Transverse colon (tissue), 4 donors: ENCODE data around the gene OSBPL3. TPM values are rescaled to one million over a fixed set of nuclear protein-coding genes. Genes with fewer than 3 reads are reported as not detected.

Source experiments
- DNase-seq: peaks from one replicate; pipeline ENCODE4 v3.0.0-alpha.2; 2019
- H3K27ac ChIP-seq, 4 donors: fragments of 200-600 bp; sonication (generic); 2 replicates each; pipeline ENCODE4 v1.5.1; 2016 to 2018; ENCODE audit warnings: inconsistent platforms in 4 of 4
- H3K27me3 ChIP-seq: fragments of 200-600 bp; sonication (generic); 2 replicates; pipeline ENCODE4 v1.5.1; 2017; ENCODE audit warnings: inconsistent platforms
- H3K36me3 ChIP-seq, 4 donors: fragments of 200-600 bp; sonication (generic); 2 replicates each; pipeline ENCODE4 v1.5.1; 2017 to 2019; ENCODE audit warnings: inconsistent platforms in 4 of 4
- H3K4me1 ChIP-seq, 4 donors: fragments of 200-600 bp; sonication (generic); 2 replicates each; pipeline ENCODE4 v1.5.1; 2017 to 2020; ENCODE audit warnings: inconsistent platforms in 4 of 4
- H3K4me3 ChIP-seq, 4 donors: fragments of 200-600 bp; sonication (generic); 1 replicate in 1 of 4; 2 replicates in 3 of 4; pipeline versions ENCODE4 v1.5.1 to v1.6.1; 2017 to 2019; ENCODE audit warnings: inconsistent platforms in 4 of 4
- H3K9me3 ChIP-seq, 2 donors: fragments of 200-600 bp; sonication (generic); 2 replicates each; pipeline ENCODE4 v1.5.1; 2017 to 2019; ENCODE audit warnings: inconsistent platforms in 2 of 2
- EP300 ChIP-seq: sonication (generic); formaldehyde crosslinking; IDR thresholded peaks from one replicate; pipeline ENCODE4 v1.6.1; 2017; ENCODE audit warnings: antibody characterized with exemption, low read depth
- POLR2A ChIP-seq: fragments of 450-650 bp; IDR thresholded peaks from one replicate; pipeline ENCODE4 v1.6.1; 2016; ENCODE audit warnings: antibody characterized with exemption, mild to moderate bottlenecking, moderate library complexity
- POLR2AphosphoS5 ChIP-seq, 3 donors: sonication (generic); formaldehyde crosslinking; IDR thresholded peaks; one replicate each; pipeline ENCODE4 v1.6.1; 2016; ENCODE audit warnings: antibody characterized with exemption in 3 of 3
- WGBS, 2 donors: methylation state at CpG; one replicate each; pipeline ENCODE4 v1.1.5; 2018; ENCODE audit warnings: low coverage in 1 of 2; 5-methylcytosine and 5-hydroxymethylcytosine counted together
- in situ Hi-C, 4 donors: fragments of 200-750 bp; cut with MboI; loops; one replicate each; pipeline versions ENCODE4 v1.15.0 to v1.15.1; 2017; ENCODE audit warnings: low sequenced_read_pairs in 3 of 4, low pct_ligation_motif_present in 1 of 4, low pct_unique_long_range_greater_than_20kb in 1 of 4
- intact Hi-C: fragments of 100-400 bp; cut with DNase I; formaldehyde crosslinking; loops from one replicate; pipeline ENCODE4 v1.15.1; 2023; ENCODE audit warnings: low total_unique reads
- total RNA-seq, 4 donors: library from RNA; depleted of rRNA; stranded (reverse); fragments of >200 nt; gene quantifications; one replicate each; pipeline ENCODE4 v1.1.0, GENCODE V29; 2016
- TF ChIP-seq, protein P1 (sequence below), 5 experiments: fragments of 200-600 bp in 3 of 5; fragments of 450-650 bp in 2 of 5; sonication (generic) in 3 of 5; IDR thresholded peaks; 1 replicate in 2 of 5; 2 replicates in 3 of 5; pipeline ENCODE4 v1.5.1; 2016 to 2017; ENCODE audit warnings: antibody characterized with exemption in 5 of 5, inconsistent platforms in 3 of 5, mild to moderate bottlenecking in 2 of 5, moderate library complexity in 1 of 5

The OSBPL3 gene
- total RNA-seq, 4 donors from 2014 or later, result 6.7 to 20.6 (median 8.0) TPM

DNA sequence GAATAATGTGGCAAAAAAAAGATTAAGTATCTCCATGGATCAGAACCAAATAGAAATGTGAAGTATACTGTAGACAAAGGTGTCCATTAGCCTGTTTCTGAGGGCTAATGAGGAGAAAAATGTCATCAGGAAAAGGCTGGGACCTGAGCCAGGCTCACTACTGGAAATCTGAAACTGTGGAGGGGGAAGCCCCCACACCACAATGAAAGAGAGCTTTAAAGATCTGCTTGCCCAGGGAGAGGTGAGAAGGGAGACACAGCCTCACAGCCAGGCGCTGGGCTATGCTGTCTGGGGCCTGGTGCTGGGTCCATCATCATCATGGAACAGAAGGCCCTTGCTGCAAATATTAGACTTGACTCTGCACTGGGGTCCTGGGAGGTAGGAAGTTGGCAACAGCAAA is 90.4 kb downstream of the OSBPL3 start:
- no peaks in the 10 kb centered on the region for H3K4me1 ChIP-seq
- DNase-seq, result no peak
- 86% methylated on average over 1 of the region's 1 CpG; no CpG with 5 or more reads in 1 of the 2 donors for WGBS, 2 donors
- H3K4me3 ChIP-seq, result no peak overlapping the region
- H3K9me3 ChIP-seq, result no peaks in the 10 kb centered on the region
- no peak overlapping the region for H3K27ac ChIP-seq
- no peaks in the 10 kb centered on the region for H3K36me3 ChIP-seq
- H3K27me3 ChIP-seq, result no peaks in the 10 kb centered on the region
- TF ChIP-seq POLR2AphosphoS5 (IDR thresholded peaks at IDR 0.05), result no peak
- TF ChIP-seq POLR2A, result no peak
- TF ChIP-seq, protein P1, sequence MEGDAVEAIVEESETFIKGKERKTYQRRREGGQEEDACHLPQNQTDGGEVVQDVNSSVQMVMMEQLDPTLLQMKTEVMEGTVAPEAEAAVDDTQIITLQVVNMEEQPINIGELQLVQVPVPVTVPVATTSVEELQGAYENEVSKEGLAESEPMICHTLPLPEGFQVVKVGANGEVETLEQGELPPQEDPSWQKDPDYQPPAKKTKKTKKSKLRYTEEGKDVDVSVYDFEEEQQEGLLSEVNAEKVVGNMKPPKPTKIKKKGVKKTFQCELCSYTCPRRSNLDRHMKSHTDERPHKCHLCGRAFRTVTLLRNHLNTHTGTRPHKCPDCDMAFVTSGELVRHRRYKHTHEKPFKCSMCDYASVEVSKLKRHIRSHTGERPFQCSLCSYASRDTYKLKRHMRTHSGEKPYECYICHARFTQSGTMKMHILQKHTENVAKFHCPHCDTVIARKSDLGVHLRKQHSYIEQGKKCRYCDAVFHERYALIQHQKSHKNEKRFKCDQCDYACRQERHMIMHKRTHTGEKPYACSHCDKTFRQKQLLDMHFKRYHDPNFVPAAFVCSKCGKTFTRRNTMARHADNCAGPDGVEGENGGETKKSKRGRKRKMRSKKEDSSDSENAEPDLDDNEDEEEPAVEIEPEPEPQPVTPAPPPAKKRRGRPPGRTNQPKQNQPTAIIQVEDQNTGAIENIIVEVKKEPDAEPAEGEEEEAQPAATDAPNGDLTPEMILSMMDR (IDR thresholded peaks at IDR 0.05), result no peak
- no peak for TF ChIP-seq EP300
- in situ Hi-C loops, result no loop called here
- intact Hi-C loops, result no loop called here

DNA sequence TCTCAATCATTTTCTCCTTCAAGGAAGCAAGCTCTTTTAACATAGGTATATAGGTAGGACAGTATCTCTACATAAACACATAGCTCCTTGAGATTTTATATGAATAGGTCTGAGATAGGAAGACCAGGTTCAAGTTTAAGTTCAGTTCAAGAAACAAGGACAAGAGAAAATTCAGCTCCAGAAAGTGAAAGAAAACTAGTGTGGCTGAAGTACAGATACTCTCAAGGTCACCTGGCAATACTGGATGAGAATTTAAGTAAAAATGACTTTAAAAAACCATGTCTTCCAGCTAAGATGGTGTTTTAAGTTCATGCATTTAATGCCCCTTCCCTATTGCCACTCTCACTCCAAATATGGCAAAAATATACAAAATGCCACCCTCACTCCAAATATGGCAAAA is 91.3 kb downstream of the OSBPL3 start:
- in situ Hi-C loops (no loop called here), intact Hi-C loops (no loop called here)
- no peak for TF ChIP-seq POLR2A
- TF ChIP-seq EP300, result no peak
- TF ChIP-seq, protein P1 (IDR thresholded peaks at IDR 0.05), result no peak
- TF ChIP-seq POLR2AphosphoS5 (IDR thresholded peaks at IDR 0.05), result no peak
- H3K36me3 ChIP-seq, result no peaks in the 10 kb centered on the region
- H3K27ac ChIP-seq, result no peak overlapping the region
- no peak overlapping the region for H3K4me3 ChIP-seq
- DNase-seq, result no peak
- H3K9me3 ChIP-seq, result no peaks in the 10 kb centered on the region
- H3K27me3 ChIP-seq, result no peaks in the 10 kb centered on the region
- no peaks in the 10 kb centered on the region for H3K4me1 ChIP-seq

DNA sequence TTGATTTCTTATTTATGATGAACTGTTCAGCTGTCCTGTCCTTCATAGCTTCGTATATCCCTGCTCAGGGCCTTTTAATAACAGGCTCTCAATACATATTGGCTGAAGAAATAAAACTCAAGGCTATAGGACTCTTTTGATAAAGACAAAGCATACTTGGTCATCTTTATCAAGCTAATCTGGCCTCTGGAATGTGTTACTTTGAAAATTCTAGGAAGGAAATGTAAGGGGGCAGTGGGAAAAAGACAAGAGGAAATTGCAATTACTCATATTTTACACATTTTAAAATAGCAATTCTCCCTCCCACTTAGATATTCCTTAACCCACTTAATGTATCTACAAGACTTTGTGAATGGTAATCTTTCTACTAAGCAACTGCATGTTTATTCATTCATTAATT is 94.3 kb downstream of the OSBPL3 start:
- no peak for TF ChIP-seq POLR2AphosphoS5 (IDR thresholded peaks at IDR 0.05)
- TF ChIP-seq EP300, result no peak
- no peak for TF ChIP-seq POLR2A
- TF ChIP-seq, protein P1 (IDR thresholded peaks at IDR 0.05), result no peak
- intact Hi-C loops, result no loop called here
- Histone ChIP-seq H3K27me3 (no peaks in the 10 kb centered on the region), H3K4me3 (no peak overlapping the region), H3K9me3 (no peaks in the 10 kb centered on the region), H3K27ac (no peak overlapping the region), H3K4me1 (peaks cover 0 to 5% (median 2%) of the 10 kb centered on the region in 4 donors), H3K36me3 (no peaks in the 10 kb centered on the region)
- in situ Hi-C loops, result no loop called here
- WGBS, 2 donors, result 95 to 100% methylated on average over 1 of the region's 1 CpG
- DNase-seq, result no peak

DNA sequence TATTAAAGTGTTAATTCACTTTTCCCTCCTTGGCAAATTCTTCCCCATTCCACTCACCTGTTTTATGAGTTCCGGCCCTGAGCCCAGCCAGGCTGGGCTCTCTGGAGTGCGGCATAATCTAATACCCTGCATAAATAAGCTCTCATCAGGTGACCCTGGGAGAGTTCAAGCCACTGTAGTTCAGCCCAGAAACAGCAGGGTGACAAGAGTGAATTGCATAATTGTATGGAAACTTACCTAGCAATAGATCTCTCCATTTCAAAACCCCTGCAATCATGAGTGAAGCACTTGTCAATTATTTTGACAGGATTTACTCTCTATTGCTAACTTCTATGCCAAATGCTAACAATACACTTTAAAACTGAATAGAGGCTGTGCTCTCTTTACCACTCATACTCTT is 94.7 kb downstream of the OSBPL3 start:
- H3K27ac ChIP-seq, result no peak overlapping the region
- intact Hi-C loops, result no loop called here

More for the DNA sequence above, 94.7 kb downstream of the OSBPL3 start:
- H3K9me3 ChIP-seq, result no peaks in the 10 kb centered on the region
- WGBS, 2 donors, result 90 to 95% methylated on average over 2 of the region's 2 CpGs
- TF ChIP-seq, protein P1 (IDR thresholded peaks at IDR 0.05), result no peak
- TF ChIP-seq POLR2A (no peak), POLR2AphosphoS5 (IDR thresholded peaks at IDR 0.05) (no peak), EP300 (no peak)
- in situ Hi-C loops, result no loop called here
- no peaks in the 10 kb centered on the region for H3K27me3 ChIP-seq
- H3K4me1 ChIP-seq, result peaks cover 0 to 5% (median 2%) of the 10 kb centered on the region in 4 donors
- H3K36me3 ChIP-seq, result no peaks in the 10 kb centered on the region
- no peak for DNase-seq
- no peak overlapping the region for H3K4me3 ChIP-seq
